H9 (cell line): Measurements from ENCODE around the gene SLC41A1. TPM values are rescaled to one million over a fixed set of nuclear protein-coding genes. Genes with fewer than 3 reads are reported as not detected.

Experiments
- DNase-seq: peaks from one replicate; pipeline ENCODE4 v3.0.0-alpha.2; 2017
- H2AFZ ChIP-seq: one replicate; pipeline ENCODE4 v1.6.1; 2013; ENCODE audit warnings: mild to moderate bottlenecking, low read length, control low read depth, moderate library complexity
- H2AK5ac ChIP-seq: 2 replicates; pipeline ENCODE4 v1.6.1; 2013; ENCODE audit warnings: low read length, control low read depth, mixed read lengths; ENCODE audit not compliant: insufficient read length
- H2BK120ac ChIP-seq: one replicate; pipeline ENCODE4 v1.6.1; 2013; ENCODE audit warnings: low read depth, mild to moderate bottlenecking, low read length, control low read depth, inconsistent platforms; ENCODE audit not compliant: poor library complexity, severe bottlenecking
- H2BK12ac ChIP-seq: 2 replicates; pipeline ENCODE4 v1.6.1; 2013; ENCODE audit warnings: low read length, control low read depth, mixed read lengths, low read depth; ENCODE audit not compliant: insufficient read length
- H2BK15ac ChIP-seq: 2 replicates; pipeline ENCODE4 v1.6.1; 2013; ENCODE audit warnings: low read depth, low read length, control low read depth
- H2BK20ac ChIP-seq: one replicate; pipeline ENCODE4 v1.6.1; 2013; ENCODE audit warnings: low read depth, mild to moderate bottlenecking, low read length, control low read depth, inconsistent platforms; ENCODE audit not compliant: poor library complexity, severe bottlenecking
- H2BK5ac ChIP-seq: 2 replicates; pipeline ENCODE4 v1.6.1; 2013; ENCODE audit warnings: low read length, control low read depth, mixed read lengths; ENCODE audit not compliant: insufficient read length
- H3K14ac ChIP-seq: 2 replicates; pipeline ENCODE4 v1.6.1; 2013; ENCODE audit warnings: low read length, control low read depth; ENCODE audit not compliant: insufficient read depth
- H3K18ac ChIP-seq: 2 replicates; pipeline ENCODE4 v1.6.1; 2013; ENCODE audit warnings: low read depth, mild to moderate bottlenecking, mixed read lengths, low read length, control low read depth; ENCODE audit not compliant: insufficient read length
- H3K23ac ChIP-seq: 2 replicates; pipeline ENCODE4 v1.6.1; 2013; ENCODE audit warnings: low read length, control low read depth, mixed read lengths, low read depth; ENCODE audit not compliant: insufficient read length
- H3K23me2 ChIP-seq: 2 replicates; pipeline ENCODE4 v1.6.1; 2013; ENCODE audit warnings: low read depth, mild to moderate bottlenecking, mixed read lengths, low read length, control low read depth; ENCODE audit not compliant: insufficient read length, poor library complexity, severe bottlenecking
- H3K27ac ChIP-seq: 2 replicates; pipeline ENCODE4 v1.5.1; 2013; ENCODE audit warnings: low read length, control low read depth, mixed read lengths, low read depth; ENCODE audit not compliant: insufficient read length
- H3K27me3 ChIP-seq: 2 replicates; pipeline ENCODE4 v1.6.1; 2013; ENCODE audit warnings: low read length, control low read depth, inconsistent platforms; ENCODE audit not compliant: insufficient read depth
- H3K4ac ChIP-seq: 2 replicates; pipeline ENCODE4 v1.6.1; 2013; ENCODE audit warnings: low read depth, mild to moderate bottlenecking, control low read depth, inconsistent platforms, low read length, moderate library complexity
- H3K4me1 ChIP-seq: 2 replicates; pipeline ENCODE4 v1.6.1; 2013; ENCODE audit warnings: low read length, control low read depth, inconsistent platforms; ENCODE audit not compliant: insufficient read depth
- H3K4me2 ChIP-seq: 2 replicates; pipeline ENCODE4 v1.6.1; 2013; ENCODE audit warnings: low read length, control low read depth, mixed read lengths; ENCODE audit not compliant: insufficient read length, insufficient read depth
- H3K56ac ChIP-seq: 2 replicates; pipeline ENCODE4 v1.6.1; 2013; ENCODE audit warnings: low read depth, mild to moderate bottlenecking, mixed read lengths, low read length, control low read depth; ENCODE audit not compliant: insufficient read length
- H3K79me1 ChIP-seq: 2 replicates; pipeline ENCODE4 v1.6.1; 2013; ENCODE audit warnings: low read depth, mild to moderate bottlenecking, moderate library complexity, low read length, control low read depth, inconsistent platforms; ENCODE audit not compliant: insufficient read depth, poor library complexity, severe bottlenecking
- H3K79me2 ChIP-seq: 2 replicates; pipeline ENCODE4 v1.6.1; 2013; ENCODE audit warnings: low read length, control low read depth, inconsistent platforms; ENCODE audit not compliant: insufficient read depth
- H3K9ac ChIP-seq: 2 replicates; pipeline ENCODE4 v1.6.1; 2013; ENCODE audit warnings: low read length, control low read depth, mixed read lengths; ENCODE audit not compliant: insufficient read length; ENCODE audit errors: extremely low read depth
- H3K9me3 ChIP-seq: one replicate; pipeline ENCODE4 v1.6.1; 2013; ENCODE audit warnings: low read depth, low read length, inconsistent platforms; ENCODE audit not compliant: control insufficient read depth
- H3T11ph ChIP-seq: one replicate; pipeline ENCODE4 v1.6.1; 2013; ENCODE audit warnings: mild to moderate bottlenecking, low read length, control low read depth, inconsistent platforms
- H4K20me1 ChIP-seq: one replicate; pipeline ENCODE4 v1.6.1; 2013; ENCODE audit not compliant: control insufficient read depth, insufficient read length, insufficient read depth
- H4K5ac ChIP-seq: 2 replicates; pipeline ENCODE4 v1.6.1; 2013; ENCODE audit warnings: low read depth, mild to moderate bottlenecking, mixed read lengths, low read length, control low read depth; ENCODE audit not compliant: insufficient read length
- H4K8ac ChIP-seq: replicated peaks from 2 replicates; pipeline ENCODE4 v1.6.1; 2013; ENCODE audit warnings: low read length, control low read depth, mixed read lengths, low read depth; ENCODE audit not compliant: insufficient read length
- H4K91ac ChIP-seq: 2 replicates; pipeline ENCODE4 v1.6.1; 2013; ENCODE audit warnings: low read depth, mild to moderate bottlenecking, moderate library complexity, mixed read lengths, low read length, control low read depth; ENCODE audit not compliant: insufficient read length
- H3K27ac Mint-ChIP-seq, 3 experiments: 2 replicates in 2 of 3; 3 replicates in 1 of 3; pipeline ENCODE4 v1.8.0; 2020 to 2021; ENCODE audit warnings: mixed read lengths in 3 of 3, mild to moderate bottlenecking in 1 of 3, moderate library complexity in 1 of 3
- H3K27me3 Mint-ChIP-seq: 2 replicates; pipeline ENCODE4 v1.8.0; 2021; ENCODE audit warnings: low read depth, mild to moderate bottlenecking, moderate library complexity, mixed read lengths
- H3K36me3 Mint-ChIP-seq, 3 experiments: 2 replicates in 2 of 3; 3 replicates in 1 of 3; pipeline ENCODE4 v1.8.0; 2020 to 2021; ENCODE audit warnings: low read depth in 3 of 3, mixed read lengths in 3 of 3; ENCODE audit not compliant: insufficient read depth in 1 of 3
- H3K4me1 Mint-ChIP-seq, 2 experiments: 2 replicates each; pipeline ENCODE4 v1.8.0; 2020; ENCODE audit warnings: mixed read lengths in 2 of 2
- H3K4me3 Mint-ChIP-seq, 2 experiments: 2 replicates in 1 of 2; 3 replicates in 1 of 2; pipeline ENCODE4 v1.8.0; 2020 to 2021; ENCODE audit warnings: mild to moderate bottlenecking in 2 of 2, mixed read lengths in 2 of 2, moderate library complexity in 1 of 2
- H3K9me3 Mint-ChIP-seq, 2 experiments: 2 replicates in 1 of 2; 3 replicates in 1 of 2; pipeline ENCODE4 v1.8.0; 2020; ENCODE audit warnings: mild to moderate bottlenecking in 2 of 2, mixed read lengths in 2 of 2, moderate library complexity in 1 of 2
- WGBS: extraction: QIAGEN DNeasy Blood & Tissue Kit; methylation state at CpG from one replicate; pipeline ENCODE4 v1.1.7; 2013; ENCODE audit warnings: missing lambda C conversion rate, low lambda C conversion rate, mixed read lengths; ENCODE audit not compliant: insufficient read length; ENCODE audit errors: extremely low coverage; 5-methylcytosine and 5-hydroxymethylcytosine counted together
- total RNA-seq: library from RNA; stranded (reverse); gene quantifications from 2 replicates; pipeline ENCODE4 v1.2.1, GENCODE V29; 2021
- TF ChIP-seq, protein P1 (sequence below): fragments of 200-600 bp; sonication (generic); conservative IDR thresholded peaks from 3 replicates; pipeline ENCODE4 v1.8.0; 2021; ENCODE audit warnings: antibody characterized with exemption, mild to moderate bottlenecking

Gene SLC41A1
- total RNA-seq, 1 experiment from 2014 or later, result 18.2 TPM

- H3T11ph ChIP-seq, result no peak overlapping the region
- H3K36me3 Mint-ChIP-seq, result peaks cover 15 to 30% (median 23%) of the 10 kb centered on the region in 3 experiments
- peaks cover 37 to 52% of the 10 kb centered on the region in 2 experiments for H3K4me1 Mint-ChIP-seq
- no peak overlapping the region for H4K5ac ChIP-seq
- no peak overlapping the region for H3K18ac ChIP-seq
- TF ChIP-seq, protein P1, sequence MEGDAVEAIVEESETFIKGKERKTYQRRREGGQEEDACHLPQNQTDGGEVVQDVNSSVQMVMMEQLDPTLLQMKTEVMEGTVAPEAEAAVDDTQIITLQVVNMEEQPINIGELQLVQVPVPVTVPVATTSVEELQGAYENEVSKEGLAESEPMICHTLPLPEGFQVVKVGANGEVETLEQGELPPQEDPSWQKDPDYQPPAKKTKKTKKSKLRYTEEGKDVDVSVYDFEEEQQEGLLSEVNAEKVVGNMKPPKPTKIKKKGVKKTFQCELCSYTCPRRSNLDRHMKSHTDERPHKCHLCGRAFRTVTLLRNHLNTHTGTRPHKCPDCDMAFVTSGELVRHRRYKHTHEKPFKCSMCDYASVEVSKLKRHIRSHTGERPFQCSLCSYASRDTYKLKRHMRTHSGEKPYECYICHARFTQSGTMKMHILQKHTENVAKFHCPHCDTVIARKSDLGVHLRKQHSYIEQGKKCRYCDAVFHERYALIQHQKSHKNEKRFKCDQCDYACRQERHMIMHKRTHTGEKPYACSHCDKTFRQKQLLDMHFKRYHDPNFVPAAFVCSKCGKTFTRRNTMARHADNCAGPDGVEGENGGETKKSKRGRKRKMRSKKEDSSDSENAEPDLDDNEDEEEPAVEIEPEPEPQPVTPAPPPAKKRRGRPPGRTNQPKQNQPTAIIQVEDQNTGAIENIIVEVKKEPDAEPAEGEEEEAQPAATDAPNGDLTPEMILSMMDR, result no peak
- no peaks in the 10 kb centered on the region for H3K9me3 ChIP-seq
- H4K91ac ChIP-seq, result no peak overlapping the region
- H3K79me1 ChIP-seq, result no peaks in the 10 kb centered on the region
- H3K4me3 Mint-ChIP-seq, result peak overlapping the region; percentile 94 to 97
- no peak overlapping the region for H3K56ac ChIP-seq
- H4K8ac ChIP-seq, result no peak overlapping the region
- no peak overlapping the region for H2AFZ ChIP-seq
- no peak overlapping the region for H3K27ac ChIP-seq
- H3K23ac ChIP-seq, result no peak overlapping the region
- no peak overlapping the region for H2BK15ac ChIP-seq
- H2BK12ac ChIP-seq, result no peak overlapping the region
- H2BK20ac ChIP-seq, result no peak overlapping the region
- peak overlapping the region; percentile 65 to 96 (median 95); a peak in 6 of 7 replicates for H3K27ac Mint-ChIP-seq
- H3K14ac ChIP-seq, result no peak overlapping the region
- peaks cover 4% of the 10 kb centered on the region; the same call in 1 of the 2 replicates for H3K4me1 ChIP-seq
- H3K79me2 ChIP-seq, result peaks cover 45% of the 10 kb centered on the region
- no CpG with 5 or more reads among the region's 25 CpGs for WGBS
- no peak overlapping the region for H2AK5ac ChIP-seq
- no peaks in the 10 kb centered on the region; a peak in 1 of 5 replicates for H3K9me3 Mint-ChIP-seq
- no peaks in the 10 kb centered on the region for H3K23me2 ChIP-seq
- peak overlapping the region; percentile 82 for H3K9ac ChIP-seq
- H3K27me3 ChIP-seq, result no peaks in the 10 kb centered on the region
- H3K4me2 ChIP-seq, result peak overlapping the region; percentile 100
- H3K4ac ChIP-seq, result no peak overlapping the region
- no peaks in the 10 kb centered on the region; the same call in 1 of the 2 replicates for H3K27me3 Mint-ChIP-seq
- H4K20me1 ChIP-seq, result peaks cover 2% of the 10 kb centered on the region
- H2BK5ac ChIP-seq, result no peak overlapping the region
- DNase-seq, result no peak
- no peak overlapping the region for H2BK120ac ChIP-seq
Observed at GRCh38 chr1:205748403-205749233, 64.4 kb downstream of the SLC41A1 start.
